HCT116 (cell line): ENCODE results near the gene HS6ST3. TPM values are rescaled to one million over a fixed set of nuclear protein-coding genes. Genes with fewer than 3 reads are reported as not detected.

Source experiments
- ATAC-seq: fragments of 200-7000 bp; cut with Tn5 transposase; 2 replicates; pipeline ENCODE4 v1.9.1; 2020; ENCODE audit warnings: mild to moderate bottlenecking, moderate library complexity
- BruUV-seq: library from RNA; stranded (reverse); fragments of 400-500 nt; replicated peaks from 2 replicates; lab custom pipeline; 2021; lab: Mats Ljungman, UMichigan
- CTCF ChIA-PET: fragments of 300-600 bp; sonication (Branson Sonifier 250); formaldehyde crosslinking; loops from one replicate; lab custom pipeline; 2021; ENCODE audit warnings: antibody characterized with exemption; lab: Charles Lee
- POLR2A ChIA-PET: fragments of 300-600, 350-600 bp; sonication (Branson Sonifier 250); formaldehyde crosslinking; loops from one replicate; lab custom pipeline; 2021; ENCODE audit warnings: antibody characterized with exemption; lab: Charles Lee
- RAD21 ChIA-PET, 2 experiments: fragments of 300-600 bp; sonication (Branson Sonifier 250); formaldehyde crosslinking; loops; one replicate each; lab custom pipeline; 2023; ENCODE audit warnings: low total read pairs in 2 of 2; ENCODE audit not compliant: uncharacterized antibody in 2 of 2, unreplicated experiment in 2 of 2, low non-redundant PET in 1 of 2; lab: Charles Lee
- DNase-seq: peaks from one replicate; pipeline ENCODE4 v3.0.0-alpha.2; 2010; ENCODE audit warnings: low read depth, low spot score
- H2AFZ ChIP-seq: fragments of 200-600 bp; shearing (Covaris generic), sonication (generic); 2 replicates; pipeline ENCODE4 v1.6.1; 2017; ENCODE audit warnings: low read depth, mixed run types, mixed read lengths, antibody characterized with exemption, low read length; ENCODE audit not compliant: poor library complexity, severe bottlenecking
- H3K27ac ChIP-seq: 2 replicates; pipeline ENCODE4 v1.5.1; 2012; ENCODE audit warnings: low read depth, low read length
- H3K27me3 ChIP-seq: fragments of 200-600 bp; sonication (generic); 2 replicates; pipeline ENCODE4 v1.6.1; 2016; ENCODE audit warnings: mixed run types, low read length, mixed read lengths; ENCODE audit not compliant: insufficient read depth
- H3K36me3 ChIP-seq, 2 experiments: fragments of 200-500 bp in 1 of 2; fragments of 200-600 bp in 1 of 2; sonication (Bioruptor generic) in 1 of 2; sonication (generic) in 1 of 2; 2 replicates each; pipeline versions ENCODE4 v1.5.1 to v1.6.1; 2014 to 2016; ENCODE audit warnings: low read length in 2 of 2, inconsistent platforms in 1 of 2, mixed read lengths in 1 of 2, mixed run types in 1 of 2; ENCODE audit not compliant: insufficient read depth in 2 of 2, control insufficient read depth in 1 of 2
- H3K4me1 ChIP-seq, 2 experiments: fragments of 200-600 bp in 1 of 2; sonication (generic) in 1 of 2; 2 replicates each; pipeline versions ENCODE4 v1.5.1 to v1.6.1; 2012 to 2017; ENCODE audit warnings: low read length in 2 of 2, inconsistent platforms in 1 of 2, mild to moderate bottlenecking in 1 of 2, mixed read lengths in 1 of 2, mixed run types in 1 of 2, moderate library complexity in 1 of 2; ENCODE audit not compliant: insufficient read depth in 2 of 2, control insufficient read depth in 1 of 2
- H3K4me2 ChIP-seq: fragments of 200-600 bp; sonication (generic); 2 replicates; pipeline ENCODE4 v1.6.1; 2017; ENCODE audit warnings: mixed run types, low read length, mixed read lengths
- H3K4me3 ChIP-seq, 2 experiments: fragments of 200-600 bp in 1 of 2; sonication (generic) in 1 of 2; replicated peaks in 1 of 2; 2 replicates each; pipeline ENCODE4 v1.5.1; 2011 to 2016; ENCODE audit warnings: low read length in 2 of 2, control low read depth in 1 of 2, low read depth in 1 of 2, mild to moderate bottlenecking in 1 of 2, mixed read lengths in 1 of 2, mixed run types in 1 of 2
- H3K79me2 ChIP-seq: fragments of 200-600 bp; sonication (generic); 2 replicates; pipeline ENCODE4 v1.6.1; 2017; ENCODE audit warnings: mild to moderate bottlenecking, mixed run types, low read length, moderate library complexity, mixed read lengths; ENCODE audit not compliant: insufficient read depth
- H3K9ac ChIP-seq: fragments of 200-600 bp; sonication (generic); 2 replicates; pipeline ENCODE4 v1.6.1; 2016; ENCODE audit warnings: low read length, mixed read lengths
- H3K9me2 ChIP-seq: fragments of 200-600 bp; sonication (generic), shearing (Covaris generic); 2 replicates; pipeline ENCODE4 v1.6.1; 2017; ENCODE audit warnings: mixed run types, mild to moderate bottlenecking, moderate library complexity; ENCODE audit not compliant: insufficient read depth
- H3K9me3 ChIP-seq, 2 experiments: fragments of 200-500 bp in 1 of 2; fragments of 200-600 bp in 1 of 2; sonication (Bioruptor generic) in 1 of 2; sonication (generic) in 1 of 2; 2 replicates each; pipeline ENCODE4 v1.6.1; 2014 to 2017; ENCODE audit warnings: low read length in 2 of 2, mixed read lengths in 2 of 2, inconsistent platforms in 1 of 2, low read depth in 1 of 2, mild to moderate bottlenecking in 1 of 2, mixed run types in 1 of 2, moderate library complexity in 1 of 2; ENCODE audit not compliant: control insufficient read depth in 1 of 2, insufficient read depth in 1 of 2
- H4K20me1 ChIP-seq: fragments of 200-600 bp; sonication (generic), shearing (Covaris generic); 2 replicates; pipeline ENCODE4 v1.6.1; 2017; ENCODE audit warnings: mixed run types, mild to moderate bottlenecking, moderate library complexity; ENCODE audit not compliant: insufficient read depth
- ATF3 ChIP-seq: IDR thresholded peaks from 2 replicates; pipeline ENCODE4 v1.6.1; 2012
- CBX3 ChIP-seq: IDR thresholded peaks from 2 replicates; pipeline ENCODE4 v1.6.1; 2012; ENCODE audit warnings: low read depth
- CTCF ChIP-seq, 3 experiments: fragments of 200-600 bp in 1 of 3; sonication (generic) in 1 of 3; IDR thresholded peaks in 2 of 3; conservative IDR thresholded peaks in 1 of 3; 2 replicates each; pipeline ENCODE4 v1.5.1; 2012 to 2017; ENCODE audit warnings: low read depth in 2 of 3, low read length in 2 of 3, antibody characterized with exemption in 1 of 3, borderline replicate concordance in 1 of 3, control low read depth in 1 of 3, mild to moderate bottlenecking in 1 of 3, mixed read lengths in 1 of 3, mixed run types in 1 of 3, moderate library complexity in 1 of 3; ENCODE audit not compliant: insufficient read depth in 1 of 3
- EGR1 ChIP-seq: IDR thresholded peaks from 2 replicates; pipeline ENCODE4 v1.6.1; 2012; ENCODE audit warnings: low read depth
- ELF1 ChIP-seq: IDR thresholded peaks from 2 replicates; pipeline ENCODE4 v1.6.1; 2012; ENCODE audit warnings: low read depth, borderline replicate concordance
- EZH2 ChIP-seq: fragments of 200-600 bp; sonication (generic); IDR thresholded peaks from 2 replicates; pipeline ENCODE4 v1.6.1; 2017; ENCODE audit warnings: antibody characterized with exemption, mixed run types
- EZH2phosphoT487 ChIP-seq: fragments of 200-600 bp; IDR thresholded peaks from 2 replicates; pipeline ENCODE4 v1.6.1; 2018; ENCODE audit warnings: antibody characterized with exemption, borderline replicate concordance
- FOSL1 ChIP-seq: IDR thresholded peaks from 2 replicates; pipeline ENCODE4 v1.6.1; 2012; ENCODE audit warnings: low read depth
- JUND ChIP-seq: IDR thresholded peaks from 2 replicates; pipeline ENCODE4 v1.6.1; 2012
- MAX ChIP-seq: IDR thresholded peaks from 2 replicates; pipeline ENCODE4 v1.6.1; 2012
- POLR2AphosphoS5 ChIP-seq: IDR thresholded peaks from 2 replicates; pipeline ENCODE4 v1.6.1; 2011; ENCODE audit warnings: mild to moderate bottlenecking, low read depth, low read length, moderate library complexity
- RAD21 ChIP-seq: IDR thresholded peaks from 2 replicates; pipeline ENCODE4 v1.6.1; 2012; ENCODE audit warnings: low read depth, mild to moderate bottlenecking
- REST ChIP-seq: IDR thresholded peaks from 2 replicates; pipeline ENCODE4 v1.6.1; 2012; ENCODE audit warnings: low read depth
- SRF ChIP-seq: IDR thresholded peaks from 2 replicates; pipeline ENCODE4 v1.6.1; 2012; ENCODE audit warnings: low read depth
- TCF7L2 ChIP-seq: IDR thresholded peaks from 2 replicates; pipeline ENCODE4 v1.7.0; 2011; ENCODE audit warnings: borderline replicate concordance, inconsistent platforms; ENCODE audit not compliant: insufficient read depth, insufficient read length; ENCODE audit errors: extremely low read depth
- YY1 ChIP-seq: IDR thresholded peaks from 2 replicates; pipeline ENCODE4 v1.6.1; 2011; ENCODE audit warnings: low read length, low read depth, moderate library complexity, mild to moderate bottlenecking; ENCODE audit not compliant: insufficient replicate concordance; ENCODE audit errors: extremely low read depth
- ZBTB33 ChIP-seq: IDR thresholded peaks from 2 replicates; pipeline ENCODE4 v1.6.1; 2011; ENCODE audit warnings: mild to moderate bottlenecking, low read length, moderate library complexity; ENCODE audit not compliant: insufficient replicate concordance; ENCODE audit errors: extremely low read depth
- ZFX ChIP-seq: fragments of 450-650 bp; IDR thresholded peaks from 2 replicates; pipeline ENCODE4 v1.6.1; 2017
- ZNF274 ChIP-seq: fragments of 200-500 bp; sonication (Bioruptor generic); IDR thresholded peaks from 2 replicates; pipeline ENCODE4 v1.6.1; 2014; ENCODE audit warnings: mild to moderate bottlenecking, low read depth, low read length, inconsistent platforms
- intact Hi-C: fragments of 100-400 bp; cut with micrococcal nuclease; formaldehyde crosslinking; loops from 2 replicates; pipeline ENCODE4 v1.10.0; 2022
- total RNA-seq: library from RNA; stranded (reverse); gene quantifications from one replicate; pipeline ENCODE4 v1.2.1, GENCODE V29; 2021; ENCODE audit not compliant: unreplicated experiment

Gene HS6ST3
- total RNA-seq, 1 experiment from 2014 or later, result 0.10 TPM

- Histone ChIP-seq H3K79me2 (no peaks in the 10 kb centered on the region), H3K9me2 (no peaks in the 10 kb centered on the region), H3K27me3 (peaks cover 11% of the 10 kb centered on the region; the same call in 1 of the 2 replicates), H3K4me3 (no peak overlapping the region), H2AFZ (no peak overlapping the region), H3K27ac (no peak overlapping the region), H3K9ac (no peak overlapping the region), H3K4me1 (no peaks in the 10 kb centered on the region), H3K36me3 (no peaks in the 10 kb centered on the region), H4K20me1 (no peaks in the 10 kb centered on the region), H3K9me3 (no peaks in the 10 kb centered on the region), H3K4me2 (no peak overlapping the region)
- ChIA-PET POLR2A (no interaction called here), RAD21 (no interaction called here), CTCF (no interaction called here)
- BruUV-seq, result no TSS peak
- intact Hi-C loops, result no loop called here
- TF ChIP-seq POLR2AphosphoS5 (no peak), MAX (no peak), SRF (no peak), ZNF274 (no peak), ZFX (no peak), EZH2phosphoT487 (no peak), ZBTB33 (no peak), ATF3 (no peak), EGR1 (no peak), EZH2 (no peak), YY1 (no peak), FOSL1 (no peak), ELF1 (no peak), RAD21 (no peak), CBX3 (no peak), JUND (no peak), REST (no peak), CTCF (IDR thresholded peaks at IDR 0.05 in 2 of 3, conservative IDR thresholded peaks at IDR 0.05 in 1 of 3; ENCODE audit: borderline replicate concordance in 1 of 3, insufficient read depth in 1 of 3, low read depth in 2 of 3, low read length in 2 of 3) (no peak), TCF7L2 (no peak)
- DNase-seq, result no peak
- ATAC-seq, result no peak
Measured at GRCh38 chr13:96119921-96120320, 30.0 kb downstream of the HS6ST3 start.
